ENCODE results near the gene KCTD13. TPM values are rescaled to one million over a fixed set of nuclear protein-coding genes. Genes with fewer than 3 reads are reported as not detected.
A peak's percentile ranks its signal among the peaks of the same experiment; 100 is the strongest.

KCTD13 gene
- total RNA-seq, 4 donors from 2014 or later: 14.4 to 25.7 (median 18.8) TPM

DNA sequence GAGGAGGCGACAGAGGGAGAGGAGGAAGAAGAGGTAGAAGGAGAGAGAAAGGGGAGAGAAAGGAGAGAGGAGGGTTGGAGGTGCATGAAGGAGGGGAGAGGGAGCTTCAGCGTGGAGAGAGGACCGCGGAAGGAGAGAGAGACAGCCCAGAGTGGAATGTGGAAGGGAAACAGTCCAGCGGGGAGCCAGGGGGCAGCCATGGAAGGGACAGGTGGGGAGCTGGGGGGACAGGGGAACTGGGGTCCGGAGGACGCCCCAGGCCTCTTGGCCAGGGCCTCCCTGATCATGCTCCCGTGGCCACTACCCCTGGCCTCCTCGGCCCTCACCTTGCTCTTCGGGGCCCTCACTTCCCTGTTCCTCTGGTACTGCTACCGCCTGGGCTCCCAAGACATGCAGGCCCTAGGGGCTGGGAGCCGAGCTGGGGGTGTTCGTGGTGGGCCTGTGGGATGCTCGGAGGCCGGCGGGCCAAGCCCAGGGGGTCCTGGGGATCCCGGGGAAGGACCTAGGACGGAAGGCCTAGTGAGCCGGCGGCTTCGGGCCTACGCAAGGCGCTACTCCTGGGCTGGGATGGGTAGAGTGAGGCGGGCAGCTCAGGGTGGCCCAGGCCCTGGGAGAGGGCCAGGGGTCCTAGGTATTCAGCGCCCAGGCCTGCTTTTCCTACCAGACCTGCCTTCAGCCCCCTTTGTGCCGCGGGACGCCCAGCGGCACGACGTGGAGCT is 25.0 kb downstream of the KCTD13 start:
- Histone ChIP-seq H3K27me3 (peaks cover 0 to 53% (median 22%) of the 10 kb centered on the region in 4 donors), H3K36me3 (no peaks in the 10 kb centered on the region), H3K27ac (replicated peaks in 1 of 4) (no peak overlapping the region), H3K9me3 (no peaks in the 10 kb centered on the region), H3K4me1 (peaks cover 6 to 27% (median 18%) of the 10 kb centered on the region in 4 donors), H3K4me3 (peak overlapping the region; percentile 59 to 68 (median 66))
- TF ChIP-seq POLR2A (IDR thresholded peaks at IDR 0.05; ENCODE audit: low read depth) (no peak), POLR2AphosphoS5 (IDR thresholded peaks at IDR 0.05) (no peak), EP300 (IDR thresholded peaks at IDR 0.05) (no peak)
- TF ChIP-seq, protein P1, sequence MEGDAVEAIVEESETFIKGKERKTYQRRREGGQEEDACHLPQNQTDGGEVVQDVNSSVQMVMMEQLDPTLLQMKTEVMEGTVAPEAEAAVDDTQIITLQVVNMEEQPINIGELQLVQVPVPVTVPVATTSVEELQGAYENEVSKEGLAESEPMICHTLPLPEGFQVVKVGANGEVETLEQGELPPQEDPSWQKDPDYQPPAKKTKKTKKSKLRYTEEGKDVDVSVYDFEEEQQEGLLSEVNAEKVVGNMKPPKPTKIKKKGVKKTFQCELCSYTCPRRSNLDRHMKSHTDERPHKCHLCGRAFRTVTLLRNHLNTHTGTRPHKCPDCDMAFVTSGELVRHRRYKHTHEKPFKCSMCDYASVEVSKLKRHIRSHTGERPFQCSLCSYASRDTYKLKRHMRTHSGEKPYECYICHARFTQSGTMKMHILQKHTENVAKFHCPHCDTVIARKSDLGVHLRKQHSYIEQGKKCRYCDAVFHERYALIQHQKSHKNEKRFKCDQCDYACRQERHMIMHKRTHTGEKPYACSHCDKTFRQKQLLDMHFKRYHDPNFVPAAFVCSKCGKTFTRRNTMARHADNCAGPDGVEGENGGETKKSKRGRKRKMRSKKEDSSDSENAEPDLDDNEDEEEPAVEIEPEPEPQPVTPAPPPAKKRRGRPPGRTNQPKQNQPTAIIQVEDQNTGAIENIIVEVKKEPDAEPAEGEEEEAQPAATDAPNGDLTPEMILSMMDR (IDR thresholded peaks at IDR 0.05): no peak
- 49% methylated on average over 22 of the region's 31 CpGs for WGBS
- DNase-seq (ENCODE audit: extremely low spot score): no peak
- intact Hi-C loops (cut with DNase I): no loop called here

DNA sequence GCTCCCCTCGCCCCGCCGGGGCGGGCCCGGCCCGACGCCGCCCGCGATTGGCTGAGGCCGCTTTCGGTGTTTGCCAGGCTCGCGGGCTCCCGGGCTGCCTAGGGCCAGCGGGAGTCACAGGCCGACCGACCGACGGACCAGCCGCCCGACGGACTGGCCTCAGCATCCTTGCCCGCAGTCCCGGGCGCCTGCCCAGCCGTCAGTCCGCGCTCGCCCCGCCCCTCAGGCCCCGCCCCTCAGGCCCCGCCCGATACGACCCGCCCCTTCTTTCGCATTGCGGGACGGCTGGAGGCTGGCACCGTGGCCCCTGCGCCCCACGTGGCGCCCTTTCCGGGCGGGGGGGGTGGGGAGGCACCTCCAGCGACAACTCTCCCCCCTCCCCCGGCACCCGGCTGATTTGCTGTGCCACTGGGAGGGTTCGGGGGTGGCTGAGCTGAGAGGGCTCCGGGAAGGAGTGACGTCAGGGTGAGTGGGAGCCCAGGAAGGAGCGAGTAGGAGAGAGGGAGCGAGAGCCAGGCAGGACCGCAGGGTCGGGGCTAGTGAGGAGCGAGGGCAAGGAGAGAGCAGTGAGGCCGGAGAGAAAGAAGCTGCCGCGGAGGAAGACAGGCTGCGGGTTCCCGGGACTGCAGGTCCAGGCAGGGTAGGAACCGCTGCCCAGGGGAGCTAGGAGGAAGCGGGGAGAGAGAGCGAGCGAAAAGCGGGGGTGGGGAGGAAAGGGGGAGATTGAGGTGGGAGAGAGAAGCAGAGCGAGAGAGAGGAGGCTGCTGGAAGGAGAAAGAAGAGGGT is 25.7 kb downstream of the KCTD13 start, which contains the start of gene ASPHD1:
TSS of gene ASPHD1 (plus strand) at position 387 of the 786 bp plus-strand sequence. CDS start 484 bp downstream, outside the sequence.
- H3K9me3 ChIP-seq: no peaks in the 10 kb centered on the region
- H3K36me3 ChIP-seq: no peaks in the 10 kb centered on the region
- TF ChIP-seq EP300 (IDR thresholded peaks at IDR 0.05): no peak
- intact Hi-C loops (cut with DNase I): no loop called here
- no peak for DNase-seq (ENCODE audit: extremely low spot score)
- WGBS: under 1% methylated on average over 23 of the region's 67 CpGs
- H3K4me1 ChIP-seq: peaks cover 6 to 27% (median 18%) of the 10 kb centered on the region in 4 donors
- peaks cover 0 to 58% (median 22%) of the 10 kb centered on the region in 4 donors for H3K27me3 ChIP-seq
- peak within 1 kb of the TSS; percentile 59 to 68 (median 66) for H3K4me3 ChIP-seq
- H3K27ac ChIP-seq (replicated peaks in 1 of 4): peak within 1 kb of the TSS in 1 of 4 donors; percentile 30

DNA sequence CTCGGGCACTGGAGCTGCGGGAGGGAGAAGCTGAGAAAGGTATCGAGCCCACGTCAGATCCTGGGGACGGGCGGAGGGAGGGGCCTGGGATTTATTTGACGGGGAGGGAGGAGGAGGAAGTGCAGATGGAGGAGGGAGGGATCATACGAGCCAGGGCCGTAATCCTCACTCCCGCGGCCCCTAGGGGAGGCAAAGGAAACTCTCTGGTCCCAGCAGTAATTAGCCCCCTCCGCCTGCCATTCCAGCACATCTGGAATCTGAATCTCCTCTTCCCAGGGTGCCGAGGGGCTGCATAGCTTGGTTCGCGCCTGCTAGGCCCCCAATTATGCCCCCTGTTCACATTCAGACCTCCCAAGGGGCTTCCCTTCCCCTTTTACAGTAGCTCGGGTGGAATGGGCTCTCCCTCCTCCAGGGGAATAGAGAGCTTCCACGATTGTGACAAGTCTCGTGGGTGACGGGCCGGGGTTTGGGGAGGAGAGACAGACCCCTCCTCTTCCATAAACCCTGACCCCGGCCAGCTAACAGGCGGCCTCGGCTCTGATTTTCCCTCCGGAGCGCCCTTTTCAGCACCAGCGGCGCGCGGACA is 26.4 kb downstream of the KCTD13 start, which contains the start of gene SEZ6L2:
TSS of gene SEZ6L2 (minus strand) at position 35 of the 586 bp plus-strand sequence. CDS start 531 bp downstream, outside the sequence.
- intact Hi-C loops (cut with DNase I): no loop called here
- no peaks in the 10 kb centered on the region for H3K9me3 ChIP-seq
- peaks cover 0 to 58% (median 22%) of the 10 kb centered on the region in 4 donors for H3K27me3 ChIP-seq
- DNase-seq (ENCODE audit: extremely low spot score): no peak
- H3K4me1 ChIP-seq: peaks cover 6 to 27% (median 18%) of the 10 kb centered on the region in 4 donors
- H3K36me3 ChIP-seq: no peaks in the 10 kb centered on the region
- H3K4me3 ChIP-seq: peak within 1 kb of the TSS; percentile 59 to 68 (median 66)
- WGBS: 3% methylated on average over 18 of the region's 29 CpGs
- TF ChIP-seq POLR2A (IDR thresholded peaks at IDR 0.05; ENCODE audit: low read depth): no peak
- peak in 1 of 2 donors; percentile 35 for TF ChIP-seq POLR2AphosphoS5 (IDR thresholded peaks at IDR 0.05)
- H3K27ac ChIP-seq (replicated peaks in 1 of 4): peak within 1 kb of the TSS in 1 of 4 donors; percentile 30

DNA sequence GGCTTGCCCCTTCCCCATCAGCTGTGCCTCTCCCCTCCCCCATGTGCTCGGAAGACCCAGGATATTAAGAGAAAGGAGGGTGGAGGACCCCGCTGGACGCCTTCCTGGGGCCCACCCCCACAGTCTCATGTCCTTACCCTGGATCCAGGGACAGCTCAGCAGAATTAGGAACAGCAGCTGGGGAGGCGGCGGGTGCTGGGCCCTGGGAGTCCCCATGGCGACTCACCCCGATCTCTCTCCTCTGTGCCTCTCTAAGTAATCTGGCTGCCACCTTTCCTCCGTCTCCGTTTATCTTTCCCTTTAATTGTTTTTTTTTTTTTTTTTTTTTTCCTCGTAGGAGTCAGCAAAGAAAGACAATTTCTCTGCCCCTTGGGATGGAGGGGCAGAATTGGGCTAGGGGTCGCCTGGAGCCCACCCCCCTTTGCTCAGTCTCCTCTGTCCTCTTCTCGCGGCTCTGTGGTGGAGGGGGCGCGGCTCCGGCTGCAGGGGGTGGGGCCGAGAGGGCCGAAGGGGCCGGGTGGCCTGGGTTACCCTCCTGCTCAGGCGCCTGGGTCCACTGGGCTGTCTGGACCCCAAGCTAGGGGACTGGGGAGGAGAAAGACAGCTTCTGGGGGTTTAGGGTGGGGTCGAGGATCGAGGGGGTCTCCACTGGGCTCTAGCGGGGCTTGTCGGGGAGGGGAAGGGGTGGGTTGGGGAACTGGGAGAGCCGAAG is 27.1 kb downstream of the KCTD13 start:
- no peak for DNase-seq (ENCODE audit: extremely low spot score)
- TF ChIP-seq EP300 (IDR thresholded peaks at IDR 0.05) (no peak), POLR2AphosphoS5 (IDR thresholded peaks at IDR 0.05) (no peak), POLR2A (IDR thresholded peaks at IDR 0.05; ENCODE audit: low read depth) (no peak)
- TF ChIP-seq, protein P1 (IDR thresholded peaks at IDR 0.05): no peak
- intact Hi-C loops (cut with DNase I): no loop called here
- no peaks in the 10 kb centered on the region for H3K9me3 ChIP-seq
- H3K4me1 ChIP-seq: peaks cover 6 to 27% (median 18%) of the 10 kb centered on the region in 4 donors
- WGBS: under 1% methylated on average over 23 of the region's 25 CpGs
- H3K27ac ChIP-seq (replicated peaks in 1 of 4): no peak overlapping the region
- peak overlapping the region in 1 of 4 donors; percentile 59 for H3K4me3 ChIP-seq
- H3K27me3 ChIP-seq: peaks cover 0 to 58% (median 22%) of the 10 kb centered on the region in 4 donors
- no peaks in the 10 kb centered on the region for H3K36me3 ChIP-seq

DNA sequence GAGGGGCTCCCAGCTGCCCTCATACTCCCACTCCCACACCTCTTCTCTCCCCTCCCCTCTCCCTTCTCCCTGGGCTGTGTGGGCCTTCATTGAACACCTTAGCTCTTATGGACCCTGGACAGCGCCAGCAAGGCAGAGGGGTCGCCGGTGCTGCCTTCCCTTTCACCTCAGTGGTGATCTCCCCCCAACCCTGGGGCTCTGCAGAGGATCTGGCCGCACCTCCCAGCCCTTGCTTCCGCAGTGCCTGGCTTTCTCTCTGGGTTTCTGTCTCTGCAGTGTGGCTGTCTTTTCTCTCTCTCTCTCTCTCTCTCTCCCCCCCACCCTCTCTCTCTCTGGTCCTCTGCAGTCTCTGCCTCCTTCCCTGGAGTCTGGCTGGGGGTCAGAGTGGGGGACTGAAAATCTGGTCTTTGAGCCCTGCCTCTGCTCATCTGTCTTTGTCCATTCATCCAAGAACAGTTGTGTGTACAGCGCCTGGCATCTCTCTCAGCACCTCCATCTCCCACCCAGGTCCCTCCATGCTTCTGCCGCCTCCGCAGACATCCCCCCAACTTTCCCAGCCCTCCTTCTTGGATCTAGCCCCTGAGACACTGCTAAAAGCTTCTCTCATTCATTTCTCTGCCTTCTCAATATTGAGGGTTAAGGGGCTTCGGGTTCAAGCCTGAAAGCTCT is 27.8 kb downstream of the KCTD13 start:
- no peaks in the 10 kb centered on the region for H3K9me3 ChIP-seq
- H3K27me3 ChIP-seq: peaks cover 0 to 58% (median 22%) of the 10 kb centered on the region in 4 donors
- WGBS: 6% methylated on average over 9 of the region's 9 CpGs
- intact Hi-C loops (cut with DNase I): no loop called here
- H3K36me3 ChIP-seq: no peaks in the 10 kb centered on the region
- no peak for DNase-seq (ENCODE audit: extremely low spot score)
- H3K4me3 ChIP-seq: no peak overlapping the region
- no peak overlapping the region for H3K27ac ChIP-seq (replicated peaks in 1 of 4)
- TF ChIP-seq POLR2AphosphoS5 (IDR thresholded peaks at IDR 0.05): no peak
- no peak for TF ChIP-seq POLR2A (IDR thresholded peaks at IDR 0.05; ENCODE audit: low read depth)
- TF ChIP-seq, protein P1 (IDR thresholded peaks at IDR 0.05): no peak
- TF ChIP-seq EP300 (IDR thresholded peaks at IDR 0.05): no peak
- peaks cover 6 to 27% (median 18%) of the 10 kb centered on the region in 4 donors for H3K4me1 ChIP-seq
